SH-SY5Y (cell line): ENCODE data around the gene DEFB113.

Experiments
- GATA2 ChIP-seq: IDR thresholded peaks from 2 replicates; pipeline ENCODE4 v1.6.1; 2011; ENCODE audit warnings: mild to moderate bottlenecking, low read depth, low read length
- GATA3 ChIP-seq: IDR thresholded peaks from 2 replicates; pipeline ENCODE4 v1.6.1; 2011; ENCODE audit warnings: low read depth, mild to moderate bottlenecking, low read length, moderate library complexity

- TF ChIP-seq GATA2 (no peak), GATA3 (no peak)
Observed at GRCh38 chr6:49982046-49982445, 12.6 kb upstream of the DEFB113 start.
